Lower lobe of right lung (tissue), 2 donors: ENCODE results near the gene ZDHHC8. TPM values are rescaled to one million over a fixed set of nuclear protein-coding genes. Genes with fewer than 3 reads are reported as not detected.

Source experiments
- ATAC-seq, 2 donors: fragments of 200-7000 bp; cut with Tn5 transposase; one replicate each; pipeline ENCODE4 v1.9.1; 2020 to 2022; ENCODE audit warnings: mild to moderate bottlenecking in 2 of 2, moderate library complexity in 2 of 2
- DNase-seq: peaks from one replicate; pipeline ENCODE4 v3.0.0-alpha.2; 2020
- H3K27ac ChIP-seq: fragments of 200-600 bp; one replicate; pipeline ENCODE4 v1.8.0; 2022
- H3K27me3 ChIP-seq: fragments of 200-600 bp; one replicate; pipeline ENCODE4 v1.8.0; 2022; ENCODE audit warnings: low read depth
- H3K36me3 ChIP-seq: fragments of 200-600 bp; one replicate; pipeline ENCODE4 v1.8.0; 2022; ENCODE audit warnings: mild to moderate bottlenecking
- H3K4me1 ChIP-seq: fragments of 200-600 bp; one replicate; pipeline ENCODE4 v1.8.0; 2022
- H3K4me3 ChIP-seq: fragments of 200-600 bp; one replicate; pipeline ENCODE4 v1.8.0; 2022; ENCODE audit warnings: mild to moderate bottlenecking
- H3K9me3 ChIP-seq: fragments of 200-600 bp; one replicate; pipeline ENCODE4 v1.8.0; 2022
- intact Hi-C: fragments of 100-400 bp; cut with DNase I; formaldehyde crosslinking; loops from one replicate; pipeline ENCODE4 v1.11.0; 2022
- total RNA-seq: library from RNA; stranded (reverse); fragmentation: NEBNext Ultra II Directional; extraction: Animal tissue kit (Norgen Biotek cat#: 25700); gene quantifications from one replicate; pipeline ENCODE4 v1.2.1, GENCODE V29; 2021
- TF ChIP-seq, protein P1 (sequence below): fragments of 200-600 bp; IDR thresholded peaks from one replicate; pipeline ENCODE4 v1.8.0; 2022; ENCODE audit warnings: antibody characterized with exemption, mild to moderate bottlenecking
- donor health status: DM: no; HTN: yes; CAD: no; lungs with severe emphysema.

ZDHHC8 gene
- total RNA-seq, 1 donor from 2014 or later, result 77.2 TPM

DNA sequence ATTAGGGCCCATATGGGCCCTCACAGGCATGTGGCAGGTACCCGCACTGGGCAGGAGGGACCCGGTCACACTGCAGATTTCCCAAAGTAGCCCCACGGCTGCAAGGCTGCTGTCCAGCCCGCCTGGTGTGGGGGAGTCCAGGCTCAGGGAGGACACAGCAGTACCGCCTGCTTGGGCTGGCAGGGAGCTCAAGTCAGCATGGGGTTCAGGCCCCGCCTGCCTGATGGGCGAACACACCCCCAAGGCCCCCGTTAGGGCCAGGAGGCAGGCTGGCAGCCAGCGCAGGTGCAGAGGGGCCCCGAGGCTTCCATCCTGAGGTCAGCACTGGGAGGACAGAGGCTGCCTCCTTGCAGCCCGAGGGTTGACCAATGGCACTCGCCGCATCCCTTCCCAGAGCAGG is 5.5 kb downstream of the ZDHHC8 start:
- Histone ChIP-seq H3K27me3 (no peaks in the 10 kb centered on the region), H3K9me3 (no peaks in the 10 kb centered on the region), H3K4me1 (peaks cover 59% of the 10 kb centered on the region), H3K27ac (no peak overlapping the region), H3K4me3 (no peak overlapping the region), H3K36me3 (peaks cover 18% of the 10 kb centered on the region)
- TF ChIP-seq, protein P1, sequence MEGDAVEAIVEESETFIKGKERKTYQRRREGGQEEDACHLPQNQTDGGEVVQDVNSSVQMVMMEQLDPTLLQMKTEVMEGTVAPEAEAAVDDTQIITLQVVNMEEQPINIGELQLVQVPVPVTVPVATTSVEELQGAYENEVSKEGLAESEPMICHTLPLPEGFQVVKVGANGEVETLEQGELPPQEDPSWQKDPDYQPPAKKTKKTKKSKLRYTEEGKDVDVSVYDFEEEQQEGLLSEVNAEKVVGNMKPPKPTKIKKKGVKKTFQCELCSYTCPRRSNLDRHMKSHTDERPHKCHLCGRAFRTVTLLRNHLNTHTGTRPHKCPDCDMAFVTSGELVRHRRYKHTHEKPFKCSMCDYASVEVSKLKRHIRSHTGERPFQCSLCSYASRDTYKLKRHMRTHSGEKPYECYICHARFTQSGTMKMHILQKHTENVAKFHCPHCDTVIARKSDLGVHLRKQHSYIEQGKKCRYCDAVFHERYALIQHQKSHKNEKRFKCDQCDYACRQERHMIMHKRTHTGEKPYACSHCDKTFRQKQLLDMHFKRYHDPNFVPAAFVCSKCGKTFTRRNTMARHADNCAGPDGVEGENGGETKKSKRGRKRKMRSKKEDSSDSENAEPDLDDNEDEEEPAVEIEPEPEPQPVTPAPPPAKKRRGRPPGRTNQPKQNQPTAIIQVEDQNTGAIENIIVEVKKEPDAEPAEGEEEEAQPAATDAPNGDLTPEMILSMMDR, result no peak
- no peak for DNase-seq
- intact Hi-C loops, result no loop called here
- ATAC-seq, result no peak

DNA sequence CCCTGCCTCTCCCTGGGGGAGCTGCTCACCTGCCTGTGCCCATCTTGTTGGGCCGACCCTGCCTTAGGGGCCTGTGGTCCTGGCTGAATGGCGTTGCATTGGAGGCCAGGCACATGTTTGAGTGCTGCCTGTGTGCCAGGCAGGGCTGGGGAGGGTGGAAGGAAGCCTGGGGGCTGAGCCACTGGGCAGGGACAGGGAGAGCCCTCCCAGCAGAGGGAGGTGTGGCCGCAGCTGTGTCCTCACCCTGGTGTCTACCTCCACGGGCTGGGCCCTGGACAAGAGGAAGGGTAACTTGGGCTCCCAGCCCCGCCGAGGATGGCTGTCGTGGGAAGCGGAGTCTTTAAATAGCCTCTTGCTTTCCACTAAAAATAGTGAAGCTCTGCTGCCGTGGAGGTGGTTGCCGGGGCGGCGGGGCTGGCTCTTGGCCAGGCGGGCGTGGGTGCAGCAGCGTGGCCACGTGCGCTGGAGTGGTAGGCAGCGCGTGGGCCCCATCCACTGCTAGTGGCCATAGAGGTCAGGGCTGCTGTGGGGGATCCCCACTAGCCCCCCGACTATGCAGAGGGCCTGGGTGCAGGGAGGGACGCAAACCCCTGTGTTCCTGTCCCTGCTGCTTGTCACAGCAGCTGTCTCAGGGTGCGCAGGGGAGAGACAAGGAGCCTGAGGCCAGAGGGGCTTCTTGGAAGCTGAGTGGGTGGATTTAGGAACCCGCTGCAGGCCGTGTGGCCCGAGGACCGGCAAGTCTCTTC is 6.2 kb downstream of the ZDHHC8 start:
- no peaks in the 10 kb centered on the region for H3K9me3 ChIP-seq
- intact Hi-C loops, result no loop called here
- H3K27ac ChIP-seq, result no peak overlapping the region
- H3K27me3 ChIP-seq, result no peaks in the 10 kb centered on the region
- peaks cover 20% of the 10 kb centered on the region for H3K36me3 ChIP-seq
- TF ChIP-seq, protein P1, result no peak
- ATAC-seq (peak in 1 of 2 donors; percentile 30), DNase-seq (no peak)
- peaks cover 53% of the 10 kb centered on the region for H3K4me1 ChIP-seq
- no peak overlapping the region for H3K4me3 ChIP-seq

DNA sequence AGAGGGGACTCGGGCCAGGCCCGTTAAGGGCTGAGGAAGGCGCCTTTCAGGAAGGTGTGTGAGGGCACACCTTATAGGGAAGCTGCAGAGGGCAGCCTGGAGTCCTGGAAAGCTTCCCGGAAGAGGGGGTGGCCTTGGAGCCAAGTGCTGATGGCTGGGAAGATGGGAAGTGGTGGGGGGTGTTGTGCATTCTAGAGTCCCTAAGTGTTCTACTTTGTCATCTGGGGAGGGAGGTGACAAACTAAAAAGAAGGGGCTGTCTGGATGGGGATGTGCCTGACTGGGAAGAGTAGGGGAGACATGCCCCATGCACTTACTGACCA is 6.8 kb downstream of the ZDHHC8 start:
- DNase-seq, result no peak
- H3K4me1 ChIP-seq, result peaks cover 48% of the 10 kb centered on the region
- H3K4me3 ChIP-seq, result no peak overlapping the region
- intact Hi-C loops, result no loop called here
- no peak for ATAC-seq
- TF ChIP-seq, protein P1, result no peak
- H3K27me3 ChIP-seq, result no peaks in the 10 kb centered on the region
- peaks cover 25% of the 10 kb centered on the region for H3K36me3 ChIP-seq
- H3K27ac ChIP-seq, result no peak overlapping the region
- no peaks in the 10 kb centered on the region for H3K9me3 ChIP-seq

DNA sequence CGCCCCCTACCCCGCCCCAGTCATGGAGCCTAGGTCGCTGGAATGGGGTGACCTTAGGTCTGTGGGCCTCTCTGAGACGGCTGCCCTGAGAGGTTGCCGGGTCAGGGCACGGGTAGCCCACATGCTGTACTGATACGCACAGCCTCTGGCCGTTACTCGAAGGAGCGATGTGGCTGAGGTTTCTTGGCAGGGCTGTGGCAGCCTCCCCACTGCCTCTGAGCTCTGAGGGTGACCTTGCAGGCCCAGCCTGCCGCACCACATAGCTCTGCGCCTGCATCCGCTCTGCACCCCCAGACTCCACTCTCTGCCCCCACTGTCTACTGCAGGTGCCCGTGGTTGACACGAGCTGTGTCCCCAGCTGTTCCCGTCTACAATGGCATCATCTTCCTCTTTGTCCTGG is 7.3 kb downstream of the ZDHHC8 start:
- Histone ChIP-seq H3K4me3 (no peak overlapping the region), H3K9me3 (no peaks in the 10 kb centered on the region), H3K4me1 (peaks cover 43% of the 10 kb centered on the region), H3K36me3 (peaks cover 28% of the 10 kb centered on the region), H3K27ac (no peak overlapping the region), H3K27me3 (no peaks in the 10 kb centered on the region)
- intact Hi-C loops, result no loop called here
- DNase-seq (no peak), ATAC-seq (no peak)
- TF ChIP-seq, protein P1, result no peak

DNA sequence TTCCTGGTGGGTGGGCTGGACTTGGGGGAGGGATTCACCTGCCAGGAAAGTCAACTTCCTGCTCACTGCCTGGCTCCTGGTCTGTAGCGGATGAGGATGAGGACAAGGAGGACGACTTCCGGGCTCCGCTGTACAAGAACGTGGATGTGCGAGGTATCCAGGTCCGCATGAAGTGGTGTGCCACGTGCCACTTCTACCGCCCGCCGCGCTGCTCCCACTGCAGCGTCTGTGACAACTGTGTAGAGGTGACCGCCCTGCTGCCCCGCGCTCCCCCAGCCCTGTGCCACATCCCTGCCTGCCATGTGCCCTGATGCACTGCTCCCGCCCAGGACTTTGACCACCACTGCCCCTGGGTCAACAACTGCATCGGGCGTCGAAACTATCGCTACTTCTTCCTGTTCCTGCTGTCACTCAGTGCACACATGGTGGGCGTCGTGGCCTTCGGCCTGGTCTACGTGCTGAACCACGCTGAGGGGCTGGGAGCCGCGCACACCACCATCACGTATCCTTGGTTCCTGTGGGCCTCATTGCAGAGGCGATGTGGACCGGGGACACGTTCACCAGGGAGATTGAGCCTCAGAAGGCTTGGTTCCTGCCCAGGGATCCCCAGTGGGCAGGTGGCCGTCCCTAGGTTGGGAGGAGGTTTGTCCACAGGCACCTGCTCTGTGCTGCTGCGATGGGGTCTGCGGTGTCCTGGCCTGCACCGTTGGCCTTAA is 7.9 kb downstream of the ZDHHC8 start:
- Histone ChIP-seq H3K27me3 (no peaks in the 10 kb centered on the region), H3K4me1 (peaks cover 36% of the 10 kb centered on the region), H3K4me3 (no peak overlapping the region), H3K27ac (no peak overlapping the region), H3K9me3 (no peaks in the 10 kb centered on the region), H3K36me3 (peaks cover 31% of the 10 kb centered on the region)
- intact Hi-C loops, result no loop called here
- DNase-seq, result no peak
- TF ChIP-seq, protein P1, result no peak
- ATAC-seq, result no peak
